Prostate gland (tissue), 2 donors: Measurements from ENCODE around the gene SQSTM1. TPM values are rescaled to one million over a fixed set of nuclear protein-coding genes. Genes with fewer than 3 reads are reported as not detected.

Source experiments
- DNase-seq: peaks from one replicate; pipeline ENCODE4 v3.0.0-alpha.2; 2019; ENCODE audit warnings: low spot score
- H3K27ac ChIP-seq, 2 donors: fragments of 200-600 bp; sonication (generic); 2 replicates each; pipeline ENCODE4 v1.5.1; 2017 to 2019
- H3K27me3 ChIP-seq: fragments of 200-600 bp; sonication (generic); replicated peaks from 2 replicates; pipeline ENCODE4 v1.5.1; 2019; ENCODE audit not compliant: insufficient read depth
- H3K36me3 ChIP-seq, 2 donors: fragments of 200-600 bp; sonication (generic); 1 replicate in 1 of 2; 2 replicates in 1 of 2; pipeline versions ENCODE4 v1.5.1 to v1.8.1; 2017 to 2019
- H3K4me1 ChIP-seq: fragments of 200-600 bp; sonication (generic); replicated peaks from 2 replicates; pipeline ENCODE4 v1.5.1; 2019
- H3K4me3 ChIP-seq, 2 donors: fragments of 200-600 bp; sonication (generic); 2 replicates each; pipeline ENCODE4 v1.5.1; 2017 to 2019
- H3K9me3 ChIP-seq: fragments of 200-600 bp; sonication (generic); 2 replicates; pipeline ENCODE4 v1.5.1; 2017
- CTCF ChIP-seq, 4 experiments: fragments of 200-600 bp in 2 of 4; fragments of 450-650 bp in 2 of 4; sonication (generic) in 2 of 4; IDR thresholded peaks; 1 replicate in 3 of 4; 2 replicates in 1 of 4; pipeline ENCODE4 v1.5.1; 2016 to 2019; ENCODE audit warnings: antibody characterized with exemption in 4 of 4, mild to moderate bottlenecking in 2 of 4, moderate library complexity in 2 of 4
- POLR2A ChIP-seq: fragments of 450-650 bp; IDR thresholded peaks from one replicate; pipeline ENCODE4 v1.6.1; 2016; ENCODE audit warnings: antibody characterized with exemption, mild to moderate bottlenecking
- POLR2AphosphoS5 ChIP-seq: sonication (generic); formaldehyde crosslinking; IDR thresholded peaks from one replicate; pipeline ENCODE4 v1.6.1; 2017; ENCODE audit warnings: antibody characterized with exemption
- WGBS: methylation state at CpG from one replicate; pipeline ENCODE4 v1.1.5; 2018; 5-methylcytosine and 5-hydroxymethylcytosine counted together
- intact Hi-C: fragments of 100-400 bp; cut with DNase I; formaldehyde crosslinking; loops from one replicate; pipeline ENCODE4 v1.14.2; 2022
- total RNA-seq, 2 donors: library from RNA; depleted of rRNA; stranded (reverse); fragments of >200 nt; gene quantifications; one replicate each; pipeline ENCODE4 v1.1.0, GENCODE V29; 2016

The SQSTM1 gene
- total RNA-seq, 2 donors from 2014 or later: 377 to 527 TPM

DNA sequence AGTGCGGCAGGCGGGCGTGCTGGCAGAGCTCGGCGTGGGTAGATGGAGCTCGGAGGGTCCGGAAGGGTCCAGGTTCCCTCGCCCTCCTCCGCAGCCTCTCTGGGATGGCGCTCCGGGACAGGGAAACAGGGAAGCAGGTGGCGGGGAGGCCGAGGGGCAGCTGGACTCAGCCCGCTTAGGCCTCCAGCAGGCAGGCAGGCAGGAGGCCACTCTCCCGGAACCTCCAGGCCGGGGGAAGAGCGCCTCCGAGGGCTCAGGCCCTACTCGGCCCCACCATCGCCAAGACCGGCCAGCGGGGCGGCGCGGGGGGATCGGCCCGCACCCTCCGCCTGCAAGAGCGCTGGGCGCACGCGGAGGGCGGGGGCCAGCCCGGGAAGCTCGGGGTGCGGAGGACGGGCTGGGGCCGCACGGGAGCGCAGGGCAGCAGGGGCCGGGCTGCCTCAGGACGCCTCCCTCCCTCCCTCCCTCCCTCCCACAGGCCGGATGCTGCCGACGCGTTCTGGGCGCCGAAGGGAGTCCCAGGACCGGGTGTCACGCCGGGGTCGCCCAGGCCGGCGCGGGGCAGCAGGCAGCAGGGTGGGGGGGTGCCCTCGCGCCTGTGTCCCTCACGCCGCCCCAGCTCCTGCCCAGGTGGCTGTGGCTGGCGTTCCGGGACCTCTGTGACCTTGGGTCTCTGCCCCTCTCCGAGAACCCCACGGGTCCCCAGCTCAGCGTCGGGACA lies 15.0 kb upstream of the SQSTM1 start:
- Histone ChIP-seq H3K27ac (peak overlapping the region; percentile 94 to 95), H3K4me1 (peaks cover 12% of the 10 kb centered on the region), H3K27me3 (no peaks in the 10 kb centered on the region), H3K9me3 (no peaks in the 10 kb centered on the region), H3K36me3 (no peaks in the 10 kb centered on the region), H3K4me3 (peak overlapping the region; percentile 79 to 85)
- TF ChIP-seq POLR2AphosphoS5: no peak
- TF ChIP-seq CTCF (IDR thresholded peaks at IDR 0.05): peak in 1 of 4 experiments; percentile 6
- no peak for TF ChIP-seq POLR2A
- DNase-seq: no peak
- intact Hi-C loops: loop anchor here (2.0 kb wide), 1 partner anchor 15 kb away; the partner anchor contains the start of gene SQSTM1
- WGBS: 4% methylated on average over 56 of the region's 65 CpGs

DNA sequence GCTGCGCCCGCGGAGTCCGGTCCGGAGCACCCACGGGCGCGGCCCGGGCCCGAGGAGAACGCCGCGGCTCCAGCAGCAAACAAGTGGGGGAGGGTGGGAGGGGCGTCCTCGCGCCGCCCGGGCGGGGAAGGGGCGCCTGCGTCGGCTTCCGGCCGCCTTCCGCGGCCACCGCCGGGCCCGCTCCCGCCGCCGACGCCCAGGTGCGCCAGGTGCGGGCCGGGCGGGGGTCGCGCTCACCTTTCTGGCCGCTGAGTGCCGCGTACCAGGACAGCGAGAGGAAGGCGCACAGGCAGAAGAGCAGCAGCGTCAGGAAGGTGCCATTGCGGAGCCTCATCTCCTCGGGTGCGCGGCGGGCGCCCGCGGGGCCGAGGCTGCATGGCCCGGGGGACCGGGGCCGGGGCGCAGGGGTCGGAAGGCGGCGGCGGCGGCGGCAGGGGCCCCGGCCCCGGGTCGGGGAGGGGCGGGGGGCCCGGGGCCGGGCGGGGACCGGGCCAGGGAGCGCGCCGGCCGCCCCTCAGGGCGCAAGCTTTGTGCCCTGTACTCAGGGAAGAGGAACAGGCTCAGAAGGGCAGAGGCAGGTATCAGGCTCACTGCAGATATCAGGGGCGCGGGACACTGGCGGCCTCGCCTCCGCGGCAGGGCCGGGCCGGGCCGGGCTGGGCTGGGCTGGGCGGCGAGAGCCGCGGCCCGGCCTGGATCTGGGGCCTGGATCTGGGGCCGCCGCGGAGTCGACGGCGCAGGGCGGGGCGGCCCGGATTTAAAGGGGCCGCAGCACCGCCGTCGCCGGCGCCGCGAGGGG lies 14.3 kb upstream of the SQSTM1 start, which contains the start of gene MGAT4B:
Gene MGAT4B (minus strand): TSS at position 617 of the 799 bp plus-strand sequence. CDS start 283 bp downstream, at position 334.
- TF ChIP-seq POLR2A (peak; percentile 72), CTCF (IDR thresholded peaks at IDR 0.05) (peak in 2 of 4 experiments; percentile 4 to 14), POLR2AphosphoS5 (no peak)
- peak within 1 kb of the TSS; percentile 79 to 85 for H3K4me3 ChIP-seq
- H3K36me3 ChIP-seq: no peaks in the 10 kb centered on the region
- DNase-seq: peak; percentile 71
- H3K27ac ChIP-seq: peak within 1 kb of the TSS; percentile 94 to 95
- peaks cover 12% of the 10 kb centered on the region for H3K4me1 ChIP-seq
- under 1% methylated on average over 82 of the region's 108 CpGs for WGBS
- H3K9me3 ChIP-seq: no peaks in the 10 kb centered on the region
- intact Hi-C loops: loop anchor here (2.0 kb wide), 1 partner anchor 14 kb away; the partner anchor contains the start of gene SQSTM1
- no peaks in the 10 kb centered on the region for H3K27me3 ChIP-seq

GRCh38 chr5:179812135-179812825 lies 8.4 kb upstream of the SQSTM1 start:
- Histone ChIP-seq H3K9me3 (no peaks in the 10 kb centered on the region), H3K4me3 (no peak overlapping the region), H3K36me3 (no peaks in the 10 kb centered on the region), H3K27ac (no peak overlapping the region), H3K27me3 (no peaks in the 10 kb centered on the region), H3K4me1 (peaks cover 2% of the 10 kb centered on the region)
- intact Hi-C loops: no loop called here
- TF ChIP-seq POLR2A: no peak
- no peak for DNase-seq
- 90% methylated on average over 27 of the region's 27 CpGs for WGBS

DNA sequence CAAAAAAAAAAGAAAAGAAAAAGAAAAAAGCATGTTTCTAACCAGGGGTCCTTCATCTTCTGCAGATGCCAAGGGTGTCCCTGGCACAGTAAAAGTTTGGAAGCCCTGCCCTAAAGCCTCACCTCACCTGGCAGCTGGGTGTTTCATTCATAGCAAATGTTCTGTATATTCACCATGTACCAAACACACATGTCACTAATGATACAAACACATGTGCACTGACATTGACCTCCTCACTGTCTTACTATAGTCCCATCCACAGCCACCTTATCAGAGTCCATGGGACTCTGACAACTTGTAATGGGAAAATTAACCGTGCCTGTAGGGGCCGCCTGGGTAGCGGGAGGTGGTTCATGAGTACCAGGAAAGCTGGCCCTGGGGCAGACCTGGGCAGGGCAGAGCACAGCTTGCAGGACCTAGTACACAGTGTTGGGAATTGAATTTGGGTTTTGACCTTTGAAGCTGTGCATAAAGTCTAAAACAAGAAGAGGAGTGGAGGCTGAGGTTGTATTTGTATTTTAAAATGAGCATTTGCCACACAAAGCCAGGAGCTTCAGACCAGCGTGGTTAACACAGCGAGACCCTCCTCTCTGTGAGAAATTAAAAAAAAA lies 7.6 kb upstream of the SQSTM1 start:
- DNase-seq: no peak
- no peak overlapping the region for H3K4me3 ChIP-seq
- no peaks in the 10 kb centered on the region for H3K27me3 ChIP-seq
- 94% methylated on average over 5 of the region's 5 CpGs for WGBS
- H3K4me1 ChIP-seq: peaks cover under 1% of the 10 kb centered on the region
- H3K36me3 ChIP-seq: no peaks in the 10 kb centered on the region
- H3K27ac ChIP-seq: no peak overlapping the region
- intact Hi-C loops: no loop called here
- TF ChIP-seq CTCF (IDR thresholded peaks at IDR 0.05): no peak
- no peak for TF ChIP-seq POLR2AphosphoS5
- TF ChIP-seq POLR2A: no peak
- H3K9me3 ChIP-seq: no peaks in the 10 kb centered on the region

DNA sequence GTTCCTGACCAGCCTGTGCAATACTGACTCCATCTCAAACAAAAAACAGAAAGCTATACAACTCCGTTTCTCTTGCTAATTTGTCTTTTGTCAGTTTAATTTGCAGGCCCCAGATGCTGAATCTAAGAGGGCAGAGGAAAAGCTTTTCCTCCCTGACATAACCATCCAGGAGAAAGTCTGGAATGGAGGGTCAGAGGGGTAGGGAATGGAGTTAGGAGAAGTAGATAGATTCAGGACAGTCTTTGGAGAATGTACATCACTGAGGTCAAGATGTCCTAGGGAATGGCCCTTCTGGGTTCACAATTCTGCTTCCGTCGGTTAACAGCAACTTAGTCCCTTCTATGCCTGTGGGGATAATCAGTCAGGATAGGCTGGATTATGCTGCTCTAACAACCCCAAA lies 6.6 kb upstream of the SQSTM1 start:
- Histone ChIP-seq H3K4me3 (no peak overlapping the region), H3K27me3 (no peaks in the 10 kb centered on the region), H3K36me3 (no peaks in the 10 kb centered on the region), H3K4me1 (peaks cover 5% of the 10 kb centered on the region), H3K27ac (no peak overlapping the region), H3K9me3 (no peaks in the 10 kb centered on the region)
- DNase-seq: no peak
- TF ChIP-seq POLR2A: no peak
- no peak for TF ChIP-seq CTCF (IDR thresholded peaks at IDR 0.05)
- no peak for TF ChIP-seq POLR2AphosphoS5
- 72% methylated on average over 3 of the region's 3 CpGs for WGBS
- intact Hi-C loops: no loop called here
